C4-2B (cell line): Measurements from ENCODE around the gene LBX2.

Experiments used
- H3K27ac ChIP-seq: fragments of 450-650 bp; 2 replicates; pipeline ENCODE4 v1.5.1; 2017
- ZFX ChIP-seq: fragments of 450-650 bp; IDR thresholded peaks from 2 replicates; pipeline ENCODE4 v1.6.1; 2017
- TF ChIP-seq, protein P1 (sequence below): fragments of 450-650 bp; conservative IDR thresholded peaks from 2 replicates; pipeline ENCODE4 v1.5.1; 2017; ENCODE audit warnings: mild to moderate bottlenecking

Gene LBX2

DNA sequence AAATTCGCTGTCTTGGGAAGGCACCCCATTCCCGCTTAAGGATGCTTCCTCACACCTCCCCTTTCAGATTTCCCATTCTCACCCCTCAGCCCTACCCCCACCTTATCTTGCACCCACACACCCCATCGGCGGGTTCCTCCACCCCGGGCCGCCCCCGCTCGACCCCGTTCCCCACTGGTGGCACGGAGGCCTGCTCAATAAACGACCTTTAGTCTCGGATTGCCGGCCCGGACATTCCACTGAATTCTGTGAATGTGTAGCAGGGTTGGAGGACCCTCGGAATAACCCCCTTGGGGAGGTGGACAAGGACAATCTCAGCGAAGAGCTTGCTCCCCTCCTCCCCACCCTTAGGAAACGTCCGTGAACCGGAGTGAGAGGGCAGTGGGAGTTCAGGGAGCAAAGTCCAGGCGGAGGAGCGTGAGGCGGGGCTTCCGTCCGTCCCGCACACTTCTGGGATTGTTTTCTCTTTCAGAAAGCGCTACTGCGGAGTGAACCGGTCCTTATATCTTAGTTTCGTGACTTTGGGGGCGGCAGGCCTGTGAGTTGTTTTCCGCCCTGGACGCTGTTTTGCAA is 2.8 kb upstream of the LBX2 start:
- no peak for TF ChIP-seq ZFX
- TF ChIP-seq, protein P1, sequence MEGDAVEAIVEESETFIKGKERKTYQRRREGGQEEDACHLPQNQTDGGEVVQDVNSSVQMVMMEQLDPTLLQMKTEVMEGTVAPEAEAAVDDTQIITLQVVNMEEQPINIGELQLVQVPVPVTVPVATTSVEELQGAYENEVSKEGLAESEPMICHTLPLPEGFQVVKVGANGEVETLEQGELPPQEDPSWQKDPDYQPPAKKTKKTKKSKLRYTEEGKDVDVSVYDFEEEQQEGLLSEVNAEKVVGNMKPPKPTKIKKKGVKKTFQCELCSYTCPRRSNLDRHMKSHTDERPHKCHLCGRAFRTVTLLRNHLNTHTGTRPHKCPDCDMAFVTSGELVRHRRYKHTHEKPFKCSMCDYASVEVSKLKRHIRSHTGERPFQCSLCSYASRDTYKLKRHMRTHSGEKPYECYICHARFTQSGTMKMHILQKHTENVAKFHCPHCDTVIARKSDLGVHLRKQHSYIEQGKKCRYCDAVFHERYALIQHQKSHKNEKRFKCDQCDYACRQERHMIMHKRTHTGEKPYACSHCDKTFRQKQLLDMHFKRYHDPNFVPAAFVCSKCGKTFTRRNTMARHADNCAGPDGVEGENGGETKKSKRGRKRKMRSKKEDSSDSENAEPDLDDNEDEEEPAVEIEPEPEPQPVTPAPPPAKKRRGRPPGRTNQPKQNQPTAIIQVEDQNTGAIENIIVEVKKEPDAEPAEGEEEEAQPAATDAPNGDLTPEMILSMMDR = no peak
- H3K27ac ChIP-seq = no peak overlapping the region

DNA sequence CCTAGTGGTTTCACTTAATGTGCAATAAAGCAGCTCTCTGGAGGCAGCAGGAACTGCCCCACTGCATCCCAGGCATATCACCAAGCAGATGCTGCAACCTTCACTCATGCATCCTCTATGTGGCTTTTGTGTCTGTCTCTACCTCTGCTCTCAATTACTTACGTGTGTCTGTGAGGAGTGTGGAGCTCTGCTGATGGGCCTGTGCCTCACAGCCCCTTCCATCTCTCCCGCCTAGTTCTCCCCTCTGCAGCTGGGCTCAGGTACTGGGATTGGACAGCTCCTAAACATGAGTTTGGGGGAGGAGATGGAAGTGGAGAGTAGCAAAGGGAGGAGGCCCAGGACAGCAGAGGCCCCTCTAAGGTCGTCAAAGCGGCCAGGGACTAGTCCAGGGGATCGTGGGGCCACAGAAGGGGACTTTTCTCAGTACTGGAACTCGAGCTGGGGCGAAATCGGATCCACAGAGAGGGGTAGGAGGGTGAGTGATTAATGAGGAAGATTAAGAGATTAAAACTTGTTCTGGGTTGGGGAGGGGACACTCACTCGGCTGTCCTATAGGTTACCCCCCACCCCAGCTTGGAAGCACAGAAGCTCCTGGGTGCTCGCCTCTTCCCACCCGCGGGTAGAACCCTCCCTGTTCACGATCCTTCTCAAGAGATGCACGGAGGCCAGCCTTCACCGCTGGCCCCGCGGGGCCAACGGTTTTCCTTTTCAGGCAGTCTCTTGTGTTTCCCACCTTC is 2.1 kb upstream of the LBX2 start:
- TF ChIP-seq, protein P1 = no peak
- no peak for TF ChIP-seq ZFX
- no peak overlapping the region for H3K27ac ChIP-seq

DNA sequence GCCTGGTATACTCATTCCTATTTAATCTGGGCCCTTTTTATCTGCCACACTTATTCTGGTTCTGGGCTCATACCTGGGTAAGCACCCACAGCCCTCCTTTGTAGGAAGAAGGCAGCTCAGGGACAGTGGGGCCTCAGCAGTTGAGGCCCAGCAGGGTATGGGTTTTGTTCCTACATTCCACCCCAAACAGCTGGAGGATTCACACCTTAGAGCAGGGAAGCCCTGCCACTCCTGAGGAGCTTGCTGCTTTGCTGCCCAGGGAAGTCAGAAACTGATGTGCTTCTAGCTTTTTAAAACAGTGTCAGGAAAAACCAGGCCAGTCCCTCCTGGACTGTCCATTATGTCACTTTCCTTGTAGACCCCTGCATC is 1.2 kb upstream of the LBX2 start:
- TF ChIP-seq, protein P1 = no peak
- TF ChIP-seq ZFX = no peak
- no peak overlapping the region for H3K27ac ChIP-seq

DNA sequence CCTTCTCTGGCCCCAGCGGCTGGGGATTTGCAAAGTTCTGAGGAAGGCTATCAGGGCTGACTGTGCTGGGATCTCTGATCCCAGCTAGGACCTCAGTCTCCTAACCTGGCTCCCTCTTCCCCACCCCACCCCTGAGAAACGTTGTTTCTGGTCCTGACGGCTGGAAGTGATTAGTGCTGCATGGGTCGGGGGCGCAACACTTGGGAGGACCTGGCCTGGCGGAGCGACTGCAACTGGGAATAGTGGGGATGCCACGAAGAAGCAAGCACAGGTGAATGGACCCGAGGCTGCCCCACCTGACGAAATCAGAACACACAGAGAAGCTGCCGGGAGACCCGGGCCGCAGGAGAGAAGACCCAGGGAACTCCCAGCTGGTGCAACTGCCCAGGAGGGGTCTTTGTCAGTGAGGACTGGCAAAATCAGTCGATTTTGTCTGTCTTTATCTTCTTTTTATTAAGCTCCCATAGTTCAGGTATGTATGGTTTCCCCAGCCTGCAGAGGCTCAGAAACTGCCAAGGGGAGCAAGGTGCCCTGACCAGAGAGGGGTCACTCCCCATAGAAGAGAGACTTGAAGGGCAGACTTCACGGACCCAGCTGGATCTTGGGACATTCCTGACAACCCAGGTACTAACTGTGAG is 656 bp upstream of the LBX2 start:
- TF ChIP-seq ZFX = no peak
- TF ChIP-seq, protein P1 = no peak
- H3K27ac ChIP-seq = no peak overlapping the region

DNA sequence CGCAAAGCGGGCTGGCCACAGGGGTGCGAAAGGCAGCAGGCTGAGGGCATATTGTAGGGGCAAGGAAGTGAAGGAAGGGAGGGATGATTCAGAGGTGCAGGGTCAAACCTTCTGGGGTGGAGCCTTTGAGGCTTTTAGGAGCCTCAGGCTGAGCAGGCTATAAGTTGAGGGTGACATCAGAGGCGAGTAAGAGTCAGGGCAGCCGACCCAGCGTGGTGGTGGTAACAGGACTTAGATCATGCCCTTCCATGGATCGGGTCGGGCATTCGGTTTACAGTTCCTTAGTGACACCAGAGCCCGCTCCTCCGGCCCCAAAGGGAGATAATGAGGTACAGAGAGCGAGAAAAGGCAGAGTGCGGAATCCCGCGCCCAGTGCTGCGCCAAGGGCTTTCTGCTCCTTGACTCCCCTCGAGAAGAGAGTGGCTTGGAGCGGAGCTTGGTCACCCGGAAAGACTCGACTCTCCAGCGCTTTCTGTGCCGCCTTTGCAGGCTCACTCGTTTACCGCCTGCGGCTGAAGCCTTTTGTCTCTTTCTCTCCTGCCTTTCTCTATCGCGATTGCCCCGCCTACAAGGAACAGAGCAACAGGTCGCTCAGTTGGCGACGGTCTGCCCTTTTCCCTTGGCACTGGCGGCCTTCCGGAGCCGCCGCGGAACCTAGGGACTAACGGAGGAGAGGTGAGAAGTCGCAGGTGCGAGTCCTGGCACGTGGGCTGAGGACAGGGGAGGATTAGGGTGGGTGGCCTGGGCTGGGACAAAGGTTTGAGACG is 720 bp downstream of the LBX2 start:
- H3K27ac ChIP-seq = no peak overlapping the region
- no peak for TF ChIP-seq ZFX
- TF ChIP-seq, protein P1 = no peak

DNA sequence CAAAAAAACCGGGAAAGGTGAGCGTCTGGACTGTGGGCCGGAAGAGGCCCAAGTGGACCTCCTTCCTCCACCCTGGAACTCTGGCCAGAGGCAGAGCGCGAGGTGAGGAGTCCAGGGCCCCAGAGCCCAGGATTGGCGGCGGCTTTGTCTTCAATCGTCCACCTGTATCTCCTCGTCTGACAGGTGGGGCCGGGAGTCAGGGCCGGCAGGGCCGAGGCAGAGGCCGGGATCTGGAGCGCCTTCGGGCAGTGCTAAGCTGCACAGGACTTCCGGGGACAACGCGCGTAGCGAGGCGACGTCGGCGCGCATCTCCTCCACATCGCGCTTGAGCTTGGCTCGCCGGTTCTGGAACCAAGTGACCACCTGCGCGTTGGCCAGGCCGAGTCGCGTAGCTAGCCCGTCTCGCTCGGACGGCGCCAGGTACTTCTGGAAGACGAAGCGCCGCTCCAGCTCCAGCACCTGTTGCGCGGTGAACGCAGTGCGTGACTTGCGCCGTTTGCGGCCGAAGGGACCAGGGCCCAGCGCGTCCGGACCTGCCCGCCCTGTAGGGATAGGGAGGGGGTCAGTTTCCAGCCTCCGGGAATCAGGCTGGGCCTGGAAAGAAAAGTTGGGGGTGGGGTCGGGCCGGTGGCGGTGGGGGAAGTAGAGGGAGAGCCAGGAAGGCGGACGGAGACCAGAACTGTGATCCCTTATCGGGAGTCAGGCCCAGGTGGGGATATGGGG is 1.5 kb downstream of the LBX2 start:
- H3K27ac ChIP-seq = no peak overlapping the region
- TF ChIP-seq ZFX = no peak
- TF ChIP-seq, protein P1 = no peak
